HG02884 (cell line): ENCODE results near the gene PLEKHG4B.
"Not testable (repeated sequence)": the region's sequence is repeated elsewhere in the genome, so short reads cannot be mapped to it uniquely, and the experiment has no call there.

Source experiments
- ATAC-seq: cut with Tn5 transposase; IDR thresholded peaks from one replicate; pipeline ENCODE4 v1.9.1; 2021; ENCODE audit warnings: mild to moderate bottlenecking, moderate library complexity; ENCODE audit not compliant: unreplicated experiment

The PLEKHG4B gene

DNA sequence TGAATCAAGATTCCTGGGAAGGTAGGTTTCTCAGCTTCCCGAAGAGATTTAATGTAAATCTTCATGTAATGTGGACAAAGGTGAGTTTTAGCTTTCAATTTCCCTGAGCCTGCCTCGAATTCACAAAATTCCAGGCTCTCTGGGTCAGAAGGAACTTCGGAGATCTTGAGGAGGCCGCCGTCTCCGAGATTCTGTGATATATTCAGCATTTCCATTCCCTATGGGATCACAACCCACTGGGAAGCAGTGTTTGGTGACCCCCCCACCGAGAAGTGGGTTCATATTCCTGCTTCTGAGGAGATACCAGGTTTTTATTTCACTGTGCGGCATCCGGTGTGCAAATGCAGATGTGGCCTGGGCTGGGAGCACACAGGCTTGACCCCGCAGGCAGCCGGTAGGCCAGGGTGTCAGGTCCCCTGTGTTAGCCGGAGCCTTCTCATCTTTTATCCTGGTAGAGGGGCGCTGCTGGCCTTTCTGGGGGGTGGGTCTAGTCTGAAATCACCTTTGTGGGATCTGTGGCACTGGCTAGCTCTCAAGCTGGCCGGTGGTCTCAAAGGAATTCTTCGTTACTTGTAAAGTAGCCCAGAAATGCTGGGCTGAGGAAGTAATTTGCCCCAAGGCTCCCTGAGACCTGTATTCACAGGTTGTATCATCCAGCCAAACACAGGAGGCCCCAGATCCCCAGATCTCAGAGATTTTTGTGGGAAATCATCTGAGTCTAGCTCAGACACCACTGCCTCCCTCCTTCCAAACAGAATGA, 1.4 kb downstream of the PLEKHG4B start:
- ATAC-seq: no peak

- ATAC-seq: no peak
Observed at GRCh38 chr5:94113-94892, 2.3 kb downstream of the PLEKHG4B start.

DNA sequence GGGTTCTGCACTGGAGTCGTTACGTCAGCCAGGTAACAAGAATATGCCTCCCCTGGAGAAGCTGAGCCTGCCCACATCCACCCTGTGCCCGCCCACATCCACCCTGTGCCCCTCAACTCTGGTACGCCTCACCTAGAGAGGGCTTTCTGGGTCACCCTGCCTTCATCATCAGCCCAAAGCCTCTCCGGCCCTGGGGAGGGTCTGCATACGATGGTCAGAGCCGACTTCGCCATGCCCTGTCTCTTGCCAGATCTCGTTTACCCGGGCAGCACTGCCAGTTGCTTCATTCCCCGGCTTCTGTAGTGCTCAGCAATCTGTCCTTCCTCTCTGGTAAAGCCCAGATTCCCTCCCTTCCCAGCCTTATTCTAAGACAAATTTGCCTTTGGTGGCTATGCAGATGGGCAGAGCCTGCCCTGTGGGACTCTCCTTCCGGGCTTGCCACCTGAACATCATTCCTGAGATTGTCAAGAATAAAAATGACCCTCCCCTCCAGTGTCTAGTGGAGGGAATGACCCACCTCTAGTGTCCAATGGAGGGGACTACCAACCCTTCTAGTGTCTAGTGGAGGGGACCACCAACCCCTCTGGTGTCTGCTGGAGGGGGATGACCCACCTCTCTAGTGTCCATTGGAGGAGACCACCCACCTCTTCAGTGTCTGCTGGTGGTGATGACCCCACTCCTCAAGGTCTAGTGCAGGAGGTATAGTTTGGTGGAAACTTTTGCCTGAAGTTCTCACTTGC, 3.4 kb downstream of the PLEKHG4B start:
- no peak for ATAC-seq

DNA sequence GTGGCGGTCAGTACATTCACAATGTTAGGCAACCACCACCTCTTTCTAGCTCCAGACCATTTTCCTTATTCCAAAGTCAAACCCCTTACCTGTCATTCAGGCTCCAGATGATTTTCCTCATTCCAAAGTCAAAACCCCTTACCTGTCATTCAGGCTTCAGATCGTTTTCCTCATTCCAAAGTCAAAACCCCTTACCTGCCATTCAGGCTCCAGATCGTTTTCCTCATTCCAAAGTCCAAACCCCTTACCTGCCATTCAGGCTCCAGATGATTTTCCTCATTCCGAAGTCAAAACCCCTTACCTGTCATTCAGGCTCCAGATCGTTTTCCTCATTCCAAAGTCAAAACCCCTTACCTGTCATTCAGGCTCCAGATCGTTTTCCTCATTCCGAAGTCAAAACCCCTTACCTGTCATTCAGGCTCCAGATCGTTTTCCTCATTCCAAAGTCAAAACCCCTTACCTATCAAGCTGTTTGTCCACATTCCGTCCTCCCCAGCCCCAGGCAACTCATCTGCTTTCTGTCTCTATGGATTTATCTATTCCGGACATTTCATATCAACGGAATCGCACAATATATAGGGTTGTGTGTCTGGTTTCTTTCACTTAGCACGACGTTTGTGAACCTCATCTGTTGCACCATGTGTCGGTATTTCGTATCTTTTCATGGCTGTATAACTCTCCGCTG, 5.2 kb downstream of the PLEKHG4B start:
- ATAC-seq: no peak

DNA sequence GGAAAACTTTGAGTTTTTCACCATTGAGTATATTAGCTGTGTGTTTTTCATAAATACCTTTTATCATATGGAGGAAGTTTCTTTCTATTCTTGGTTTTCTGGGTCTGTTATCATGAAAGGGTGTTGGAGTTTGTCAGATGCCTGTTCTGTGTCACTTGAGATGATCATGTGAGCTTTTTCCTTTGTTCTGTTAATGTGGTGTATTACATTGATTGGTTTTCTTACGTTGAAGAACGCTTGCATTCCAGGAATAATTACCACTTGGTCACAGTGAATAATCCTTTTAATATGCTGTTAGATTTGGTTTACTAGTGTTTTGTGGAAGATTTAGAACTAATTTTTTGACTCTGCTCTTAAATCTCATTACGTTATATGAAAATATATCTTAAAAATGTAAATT, 7.8 kb downstream of the PLEKHG4B start:
- ATAC-seq: no peak

GRCh38 chr5:102411-103043, 10.6 kb downstream of the PLEKHG4B start:
- ATAC-seq: no peak

- not testable (repeated sequence) for ATAC-seq
Observed at GRCh38 chr5:104106-104505, 12.1 kb downstream of the PLEKHG4B start.

- ATAC-seq: no peak
Observed at GRCh38 chr5:104778-105296, 12.9 kb downstream of the PLEKHG4B start.

DNA sequence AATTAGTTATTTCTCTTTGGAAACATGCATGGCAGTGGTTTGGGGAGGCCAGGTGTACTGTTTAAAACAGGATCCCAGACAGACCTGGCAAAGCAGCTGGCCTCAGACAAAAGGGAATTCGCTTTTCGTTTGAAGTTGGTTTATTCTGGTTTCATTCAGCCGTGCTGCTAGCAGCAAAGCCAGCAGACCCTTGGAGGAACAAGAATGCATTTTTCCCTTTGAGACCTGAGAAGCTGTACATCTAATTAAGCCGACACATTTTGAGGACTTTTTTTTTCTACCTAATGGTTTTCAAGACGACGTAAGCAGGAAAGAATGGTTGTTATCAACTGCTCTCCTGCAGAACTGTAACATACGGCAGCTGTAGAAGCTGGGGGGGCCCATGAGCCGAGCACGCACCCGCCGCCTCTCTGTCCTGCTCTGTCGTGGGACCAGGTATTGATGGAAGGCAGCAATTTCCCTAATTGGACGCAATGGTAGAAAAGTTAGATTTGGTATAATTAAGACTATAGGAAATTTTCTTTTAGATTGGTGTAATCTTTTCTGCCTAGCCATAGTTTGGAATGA, 13.6 kb downstream of the PLEKHG4B start:
- no peak for ATAC-seq

GRCh38 chr5:106587-106986, 14.6 kb downstream of the PLEKHG4B start:
- no peak for ATAC-seq

DNA sequence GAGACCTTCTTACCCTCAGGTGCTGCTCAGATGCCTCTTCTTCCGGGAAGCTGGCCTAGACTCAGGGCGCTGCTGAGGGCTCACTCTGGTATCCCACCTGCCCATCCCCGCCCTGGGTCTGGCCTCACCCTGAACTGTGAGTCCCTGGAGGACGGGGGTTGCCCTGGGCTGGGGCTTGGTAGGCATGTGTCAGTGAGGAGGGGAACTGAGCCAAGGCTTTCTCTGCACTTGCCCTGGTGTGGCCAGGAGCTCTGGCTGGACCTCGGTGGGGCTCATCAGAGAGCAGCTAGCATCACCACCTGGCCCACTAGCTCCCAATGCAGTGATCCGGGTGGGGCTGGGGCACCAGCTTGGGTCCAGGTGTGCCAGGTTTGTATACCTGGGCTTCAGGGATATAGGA, 15.6 kb downstream of the PLEKHG4B start:
- ATAC-seq: no peak

GRCh38 chr5:109826-110225, 17.9 kb downstream of the PLEKHG4B start:
- ATAC-seq: no peak

GRCh38 chr5:110270-110888, 18.4 kb downstream of the PLEKHG4B start:
- ATAC-seq: no peak

- ATAC-seq: no peak
Observed at GRCh38 chr5:111171-111570, 19.2 kb downstream of the PLEKHG4B start.

DNA sequence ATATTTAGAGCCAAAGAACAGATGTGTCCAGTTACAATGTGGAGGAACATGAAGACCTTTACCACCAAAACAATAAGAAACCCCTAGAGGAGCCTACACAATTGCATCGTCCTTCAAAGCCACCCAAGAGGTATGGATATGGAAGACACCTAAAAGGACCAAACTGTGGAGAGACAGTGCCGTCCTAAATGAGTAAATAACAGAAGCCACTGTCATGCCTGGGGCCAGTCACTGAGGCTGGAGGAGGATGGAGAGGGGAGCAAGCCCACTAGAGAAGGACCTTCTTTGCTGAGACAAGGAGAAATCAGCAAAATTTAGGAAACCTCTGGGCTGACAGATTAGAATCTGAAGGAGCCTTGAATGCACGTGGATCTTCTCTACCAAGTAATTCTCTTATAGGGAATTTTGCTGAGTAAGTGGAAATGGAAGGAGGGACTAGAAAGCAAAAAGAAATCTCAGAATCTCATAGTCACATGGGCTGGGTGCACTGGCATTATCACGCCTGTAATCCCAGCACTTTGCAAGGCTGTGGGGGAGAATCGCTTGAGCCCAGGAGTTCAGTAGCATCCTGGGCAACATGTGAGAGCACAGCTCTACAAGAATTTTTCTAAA, 27.6 kb downstream of the PLEKHG4B start:
- no peak for ATAC-seq

- no peak for ATAC-seq
Observed at GRCh38 chr5:121432-121831, 29.5 kb downstream of the PLEKHG4B start.

DNA sequence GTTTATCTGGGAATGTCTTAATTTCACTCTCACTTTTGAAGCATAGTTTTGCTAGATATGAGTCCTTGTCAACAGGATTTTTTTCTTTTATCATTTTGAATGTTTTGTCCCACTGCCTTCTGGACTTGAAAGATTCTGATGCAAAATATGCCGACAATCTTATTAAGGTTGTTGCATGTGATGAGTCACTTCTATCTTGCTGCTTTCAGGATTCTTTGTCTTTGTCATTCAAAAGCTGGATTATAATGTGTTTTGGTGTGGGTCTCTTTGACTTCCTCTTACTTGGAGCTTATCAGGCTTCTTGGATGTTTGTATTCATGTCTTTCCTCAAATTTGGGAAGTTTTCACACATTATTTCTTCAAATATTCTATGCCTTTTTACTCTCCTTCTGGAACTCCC, 33.8 kb downstream of the PLEKHG4B start:
- ATAC-seq: no peak

DNA sequence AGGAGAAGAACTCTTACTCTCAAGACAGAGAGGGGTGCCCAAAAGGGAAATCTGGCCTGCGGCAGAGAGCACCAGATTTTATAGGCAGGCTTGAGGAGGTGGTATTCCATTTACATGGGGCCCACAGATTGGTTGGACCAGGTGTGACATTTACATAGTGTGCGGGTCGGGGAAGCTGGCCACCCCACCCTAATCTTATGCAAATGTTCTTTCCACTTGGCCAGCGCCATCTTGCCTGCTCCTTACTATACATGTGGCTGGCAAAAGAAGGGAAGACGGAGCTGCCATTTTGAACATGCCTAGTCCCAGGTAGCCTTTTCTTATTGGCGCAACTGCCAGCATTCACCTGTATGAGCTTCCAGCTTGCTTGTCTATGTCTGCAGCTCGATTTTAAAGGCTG, 34.8 kb downstream of the PLEKHG4B start:
- no peak for ATAC-seq

DNA sequence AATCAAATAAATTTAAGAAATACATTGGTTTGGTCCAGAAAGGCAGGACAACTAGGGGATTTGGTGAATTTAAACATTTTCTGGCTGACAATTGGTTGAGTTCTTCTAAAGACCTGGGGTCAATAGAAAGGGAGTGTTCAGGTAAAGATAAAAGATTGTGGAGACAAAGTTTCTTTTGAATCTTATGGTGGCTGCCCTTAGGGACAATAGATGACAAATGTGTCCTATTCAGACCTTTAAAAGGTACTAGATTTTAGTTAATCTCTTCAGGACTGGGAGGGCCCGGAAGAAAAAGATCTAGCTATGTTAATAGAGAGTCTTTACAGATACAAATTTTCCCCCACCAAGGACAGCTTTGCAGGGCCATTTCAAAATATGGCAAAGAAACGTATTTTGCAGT, 35.9 kb downstream of the PLEKHG4B start:
- no peak for ATAC-seq
